SK-N-SH treated with all-trans-retinoic acid at 6 μM for 48 hours (cell line): Measurements from ENCODE around the gene LSMEM2.
"Not testable (repeated sequence)": the region's sequence is repeated elsewhere in the genome, so short reads cannot be mapped to it uniquely, and the experiment has no call there.

Experiments used
- ATAC-seq: fragments of 200-7000 bp; cut with Tn5 transposase; 3 replicates; pipeline ENCODE4 v1.9.1; 2020; ENCODE audit warnings: mild to moderate bottlenecking, moderate library complexity
- ARNTL ChIP-seq: fragments of 450-650 bp; formaldehyde crosslinking; IDR thresholded peaks from 2 replicates; pipeline ENCODE4 v1.5.0; 2020; ENCODE audit warnings: low read depth, mild to moderate bottlenecking, moderate library complexity, borderline replicate concordance
- BACH2 ChIP-seq: fragments of 250-450 bp; sonication (Bioruptor Pico); IDR thresholded peaks from 2 replicates; pipeline ENCODE4 v1.9.0; 2021; ENCODE audit warnings: mild to moderate bottlenecking, borderline replicate concordance
- CSDC2 ChIP-seq: fragments of 250-450 bp; sonication (Bioruptor Pico); IDR thresholded peaks from 2 replicates; pipeline ENCODE4 v1.5.0; 2020; ENCODE audit warnings: mild to moderate bottlenecking, moderate library complexity
- ESRRG ChIP-seq: fragments of 250-450 bp; sonication (Bioruptor Pico); IDR thresholded peaks from 2 replicates; pipeline ENCODE4 v1.6.1; 2021; ENCODE audit warnings: mild to moderate bottlenecking
- GLIS3 ChIP-seq: fragments of 250-450 bp; sonication (Bioruptor Pico); IDR thresholded peaks from 2 replicates; pipeline ENCODE4 v1.5.0; 2020; ENCODE audit warnings: mild to moderate bottlenecking, moderate library complexity
- ISL1 ChIP-seq: fragments of 250-450 bp; sonication (Bioruptor Pico); IDR thresholded peaks from 2 replicates; pipeline ENCODE4 v2.1.2; 2022; ENCODE audit warnings: mild to moderate bottlenecking, moderate library complexity
- OSR1 ChIP-seq: fragments of 250-450 bp; sonication (Bioruptor Pico); IDR thresholded peaks from 2 replicates; pipeline ENCODE4 v1.8.0; 2022; ENCODE audit warnings: moderate library complexity, mild to moderate bottlenecking, inconsistent platforms
- PPARA ChIP-seq: fragments of 250-450 bp; sonication (Bioruptor Pico); IDR thresholded peaks from 2 replicates; pipeline ENCODE4 v1.5.0; 2020; ENCODE audit warnings: mild to moderate bottlenecking, borderline replicate concordance
- SNAI2 ChIP-seq: fragments of 250-450 bp; sonication (Bioruptor Pico); IDR thresholded peaks from 2 replicates; pipeline ENCODE4 v1.5.0; 2020; ENCODE audit warnings: mild to moderate bottlenecking, moderate library complexity
- TCF4 ChIP-seq: fragments of 250-450 bp; sonication (Bioruptor Pico); IDR thresholded peaks from 2 replicates; pipeline ENCODE4 v1.8.0; 2021; ENCODE audit warnings: mild to moderate bottlenecking, moderate library complexity, borderline replicate concordance
- TOX ChIP-seq: fragments of 250-450 bp; sonication (Bioruptor Pico); IDR thresholded peaks from 2 replicates; pipeline ENCODE4 v1.8.0; 2021; ENCODE audit warnings: mild to moderate bottlenecking, moderate library complexity, borderline replicate concordance
- ZC3H10 ChIP-seq: fragments of 250-450 bp; sonication (Bioruptor Pico); IDR thresholded peaks from 2 replicates; pipeline ENCODE4 v1.5.1; 2021; ENCODE audit warnings: mild to moderate bottlenecking, moderate library complexity
- ZFP3 ChIP-seq: fragments of 250-450 bp; sonication (Bioruptor Pico); IDR thresholded peaks from 2 replicates; pipeline ENCODE4 v1.5.0; 2020; ENCODE audit warnings: mild to moderate bottlenecking, moderate library complexity
- ZFP30 ChIP-seq: fragments of 450-650 bp; formaldehyde crosslinking; IDR thresholded peaks from 2 replicates; pipeline ENCODE4 v1.5.0; 2022; ENCODE audit warnings: mild to moderate bottlenecking, moderate library complexity
- ZNF565 ChIP-seq: fragments of 450-650 bp; formaldehyde crosslinking; conservative IDR thresholded peaks from 2 replicates; pipeline ENCODE4 v1.5.0; 2020; ENCODE audit warnings: low read depth, mild to moderate bottlenecking, moderate library complexity
- ZNF70 ChIP-seq: fragments of 450-650 bp; formaldehyde crosslinking; IDR thresholded peaks from 2 replicates; pipeline ENCODE4 v1.5.0; 2020; ENCODE audit warnings: mild to moderate bottlenecking, moderate library complexity
- ZNF8 ChIP-seq: fragments of 450-650 bp; formaldehyde crosslinking; IDR thresholded peaks from 2 replicates; pipeline ENCODE4 v1.5.0; 2020; ENCODE audit warnings: mild to moderate bottlenecking, moderate library complexity
- TF ChIP-seq, protein P1 (sequence below): fragments of 250-450 bp; sonication (Bioruptor Pico); IDR thresholded peaks from 2 replicates; pipeline ENCODE4 v1.8.0; 2020; ENCODE audit warnings: mild to moderate bottlenecking, moderate library complexity, borderline replicate concordance
- TF ChIP-seq, protein P2 (sequence below): fragments of 250-450 bp; sonication (Bioruptor Pico); IDR thresholded peaks from 2 replicates; pipeline ENCODE4 v1.8.0; 2021; ENCODE audit warnings: low read depth, mild to moderate bottlenecking, moderate library complexity, borderline replicate concordance
- TF ChIP-seq, protein P3 (sequence below): fragments of 250-450 bp; sonication (Bioruptor Pico); IDR thresholded peaks from 2 replicates; pipeline ENCODE4 v1.5.0; 2020; ENCODE audit warnings: mild to moderate bottlenecking, moderate library complexity
- TF ChIP-seq, protein P4 (sequence below): fragments of 250-450 bp; sonication (Bioruptor Pico); IDR thresholded peaks from 2 replicates; pipeline ENCODE4 v1.5.1; 2020; ENCODE audit warnings: low read depth, mild to moderate bottlenecking, moderate library complexity

LSMEM2 gene

DNA sequence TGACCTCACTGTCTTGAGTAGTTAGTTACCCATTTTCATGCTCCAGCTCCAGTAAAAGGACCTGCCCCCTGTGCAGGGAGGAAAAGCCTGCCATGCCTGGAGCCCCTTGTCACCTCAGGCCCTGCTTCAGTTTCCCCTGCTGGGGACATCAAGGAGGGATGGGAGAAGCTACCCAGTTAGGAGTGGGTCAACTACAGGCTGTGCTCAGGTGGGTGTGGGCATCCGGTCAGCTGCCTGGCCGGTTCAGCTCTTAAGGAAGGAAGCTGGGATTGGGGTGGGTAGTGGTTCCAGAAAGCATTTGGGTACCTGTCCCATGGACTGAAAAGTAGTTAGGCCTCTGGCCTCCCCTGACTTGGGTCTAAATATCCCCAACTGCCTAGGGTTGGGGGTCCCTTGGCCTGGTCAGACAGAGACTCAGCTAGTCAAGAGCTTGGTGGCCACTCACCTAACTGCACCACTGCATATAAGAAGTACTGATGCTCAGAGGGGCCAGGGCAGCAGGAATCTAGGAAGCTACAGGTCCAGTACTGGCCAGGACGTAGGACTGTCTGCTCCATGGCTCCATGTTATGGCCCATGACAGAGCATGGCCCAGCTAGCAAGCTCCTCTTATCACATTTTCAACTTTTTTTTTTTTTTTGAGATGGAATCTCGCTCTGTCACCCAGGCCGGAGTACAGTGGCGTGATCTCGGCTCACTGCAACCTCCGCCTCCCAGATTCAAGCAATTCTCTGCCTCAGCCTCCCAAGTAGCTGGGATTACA is 549 bp downstream of the LSMEM2 start:
- TF ChIP-seq SNAI2 (CRISPR knock-in tag) (no peak), ZNF565 (CRISPR knock-in tag) (no peak), ZFP3 (CRISPR knock-in tag) (no peak), OSR1 (no peak), ARNTL (CRISPR knock-in tag) (no peak), TOX (CRISPR knock-in tag) (no peak), ZC3H10 (CRISPR knock-in tag) (no peak), ESRRG (CRISPR knock-in tag) (no peak), BACH2 (CRISPR knock-in tag) (no peak), PPARA (CRISPR knock-in tag) (no peak), CSDC2 (no peak), ZNF8 (no peak), GLIS3 (CRISPR knock-in tag) (no peak), TCF4 (CRISPR knock-in tag) (no peak), ZFP30 (CRISPR knock-in tag) (no peak)
- TF ChIP-seq, protein P1, sequence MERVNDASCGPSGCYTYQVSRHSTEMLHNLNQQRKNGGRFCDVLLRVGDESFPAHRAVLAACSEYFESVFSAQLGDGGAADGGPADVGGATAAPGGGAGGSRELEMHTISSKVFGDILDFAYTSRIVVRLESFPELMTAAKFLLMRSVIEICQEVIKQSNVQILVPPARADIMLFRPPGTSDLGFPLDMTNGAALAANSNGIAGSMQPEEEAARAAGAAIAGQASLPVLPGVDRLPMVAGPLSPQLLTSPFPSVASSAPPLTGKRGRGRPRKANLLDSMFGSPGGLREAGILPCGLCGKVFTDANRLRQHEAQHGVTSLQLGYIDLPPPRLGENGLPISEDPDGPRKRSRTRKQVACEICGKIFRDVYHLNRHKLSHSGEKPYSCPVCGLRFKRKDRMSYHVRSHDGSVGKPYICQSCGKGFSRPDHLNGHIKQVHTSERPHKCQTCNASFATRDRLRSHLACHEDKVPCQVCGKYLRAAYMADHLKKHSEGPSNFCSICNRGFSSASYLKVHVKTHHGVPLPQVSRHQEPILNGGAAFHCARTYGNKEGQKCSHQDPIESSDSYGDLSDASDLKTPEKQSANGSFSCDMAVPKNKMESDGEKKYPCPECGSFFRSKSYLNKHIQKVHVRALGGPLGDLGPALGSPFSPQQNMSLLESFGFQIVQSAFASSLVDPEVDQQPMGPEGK (CRISPR knock-in tag), result no peak
- TF ChIP-seq, protein P2, sequence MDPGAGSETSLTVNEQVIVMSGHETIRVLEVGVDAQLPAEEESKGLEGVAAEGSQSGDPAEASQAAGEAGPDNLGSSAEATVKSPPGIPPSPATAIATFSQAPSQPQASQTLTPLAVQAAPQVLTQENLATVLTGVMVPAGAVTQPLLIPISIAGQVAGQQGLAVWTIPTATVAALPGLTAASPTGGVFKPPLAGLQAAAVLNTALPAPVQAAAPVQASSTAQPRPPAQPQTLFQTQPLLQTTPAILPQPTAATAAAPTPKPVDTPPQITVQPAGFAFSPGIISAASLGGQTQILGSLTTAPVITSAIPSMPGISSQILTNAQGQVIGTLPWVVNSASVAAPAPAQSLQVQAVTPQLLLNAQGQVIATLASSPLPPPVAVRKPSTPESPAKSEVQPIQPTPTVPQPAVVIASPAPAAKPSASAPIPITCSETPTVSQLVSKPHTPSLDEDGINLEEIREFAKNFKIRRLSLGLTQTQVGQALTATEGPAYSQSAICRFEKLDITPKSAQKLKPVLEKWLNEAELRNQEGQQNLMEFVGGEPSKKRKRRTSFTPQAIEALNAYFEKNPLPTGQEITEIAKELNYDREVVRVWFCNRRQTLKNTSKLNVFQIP (CRISPR knock-in tag), result no peak
- TF ChIP-seq, protein P3, sequence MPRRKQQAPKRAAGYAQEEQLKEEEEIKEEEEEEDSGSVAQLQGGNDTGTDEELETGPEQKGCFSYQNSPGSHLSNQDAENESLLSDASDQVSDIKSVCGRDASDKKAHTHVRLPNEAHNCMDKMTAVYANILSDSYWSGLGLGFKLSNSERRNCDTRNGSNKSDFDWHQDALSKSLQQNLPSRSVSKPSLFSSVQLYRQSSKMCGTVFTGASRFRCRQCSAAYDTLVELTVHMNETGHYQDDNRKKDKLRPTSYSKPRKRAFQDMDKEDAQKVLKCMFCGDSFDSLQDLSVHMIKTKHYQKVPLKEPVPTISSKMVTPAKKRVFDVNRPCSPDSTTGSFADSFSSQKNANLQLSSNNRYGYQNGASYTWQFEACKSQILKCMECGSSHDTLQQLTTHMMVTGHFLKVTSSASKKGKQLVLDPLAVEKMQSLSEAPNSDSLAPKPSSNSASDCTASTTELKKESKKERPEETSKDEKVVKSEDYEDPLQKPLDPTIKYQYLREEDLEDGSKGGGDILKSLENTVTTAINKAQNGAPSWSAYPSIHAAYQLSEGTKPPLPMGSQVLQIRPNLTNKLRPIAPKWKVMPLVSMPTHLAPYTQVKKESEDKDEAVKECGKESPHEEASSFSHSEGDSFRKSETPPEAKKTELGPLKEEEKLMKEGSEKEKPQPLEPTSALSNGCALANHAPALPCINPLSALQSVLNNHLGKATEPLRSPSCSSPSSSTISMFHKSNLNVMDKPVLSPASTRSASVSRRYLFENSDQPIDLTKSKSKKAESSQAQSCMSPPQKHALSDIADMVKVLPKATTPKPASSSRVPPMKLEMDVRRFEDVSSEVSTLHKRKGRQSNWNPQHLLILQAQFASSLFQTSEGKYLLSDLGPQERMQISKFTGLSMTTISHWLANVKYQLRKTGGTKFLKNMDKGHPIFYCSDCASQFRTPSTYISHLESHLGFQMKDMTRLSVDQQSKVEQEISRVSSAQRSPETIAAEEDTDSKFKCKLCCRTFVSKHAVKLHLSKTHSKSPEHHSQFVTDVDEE, result no peak
- no peak for ATAC-seq

DNA sequence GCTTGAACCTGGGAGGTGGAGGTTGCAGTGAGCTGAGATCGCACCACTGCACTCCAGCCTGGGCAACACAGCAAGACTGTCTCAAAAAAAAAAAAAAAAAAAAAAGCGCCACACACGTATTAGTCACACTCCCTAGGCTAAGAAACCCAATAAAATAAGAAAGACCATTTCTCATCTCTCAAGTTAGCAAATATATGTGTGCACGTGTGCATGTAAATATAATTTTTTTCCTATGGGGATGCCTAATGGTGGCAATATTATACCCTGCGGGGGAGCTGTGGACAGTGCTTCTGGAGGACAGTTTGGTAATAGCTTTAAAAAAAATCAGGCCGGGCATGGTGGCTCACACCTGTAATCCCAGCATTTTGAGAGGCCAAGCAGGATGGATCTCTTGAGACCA is 5.2 kb downstream of the LSMEM2 start:
- ATAC-seq, result not testable (repeated sequence)

DNA sequence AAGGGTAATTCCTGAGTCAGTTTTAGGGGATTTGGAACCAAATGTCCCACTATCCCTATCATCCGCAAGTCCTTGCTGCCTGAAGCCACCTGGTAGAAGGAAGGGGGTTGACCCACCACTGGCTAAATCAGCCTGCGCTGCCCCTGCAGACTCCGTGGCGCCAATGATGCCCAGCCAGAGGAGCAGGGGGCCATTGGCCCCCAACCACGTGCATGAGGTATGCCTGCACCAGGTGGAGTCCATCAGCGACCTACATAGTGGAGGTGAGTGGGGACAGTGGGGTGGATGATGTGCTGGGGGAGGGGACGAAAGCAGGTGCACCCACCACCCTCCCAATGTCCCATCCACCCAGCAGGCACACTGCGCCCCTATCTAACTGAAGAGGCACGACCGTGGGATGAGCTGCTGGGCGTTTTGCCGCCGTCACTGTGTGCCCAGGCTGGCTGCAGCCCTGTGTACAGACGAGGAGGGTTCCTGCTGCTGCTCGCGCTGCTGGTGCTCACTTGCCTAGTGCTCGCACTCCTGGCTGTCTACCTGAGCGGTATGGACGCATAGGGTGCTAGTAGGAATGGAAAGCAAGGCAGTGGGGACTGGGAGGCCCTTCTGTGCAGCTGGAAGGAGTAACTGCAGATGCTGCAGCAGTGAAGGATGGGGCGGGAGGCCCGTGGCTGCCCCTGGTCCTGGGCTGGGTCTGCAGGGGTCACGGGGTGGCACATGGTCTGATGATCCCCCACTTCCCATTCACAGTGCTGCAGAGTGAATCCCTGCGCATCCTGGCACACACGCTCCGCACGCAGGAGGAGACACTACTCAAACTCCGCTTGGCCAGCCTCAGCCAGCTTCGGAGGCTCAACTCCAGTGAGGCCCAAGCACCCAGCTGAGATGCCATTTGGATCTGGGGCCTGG is 7.7 kb downstream of the LSMEM2 start:
- ATAC-seq, result no peak
- TF ChIP-seq GLIS3 (CRISPR knock-in tag) (no peak), ZC3H10 (CRISPR knock-in tag) (no peak), TCF4 (CRISPR knock-in tag) (no peak), ARNTL (CRISPR knock-in tag) (no peak), ZFP30 (CRISPR knock-in tag) (no peak), ZNF70 (CRISPR knock-in tag) (no peak), ISL1 (CRISPR knock-in tag) (no peak), PPARA (CRISPR knock-in tag) (no peak), OSR1 (no peak), SNAI2 (CRISPR knock-in tag) (no peak), CSDC2 (no peak)
- TF ChIP-seq, protein P1 (CRISPR knock-in tag), result no peak
- TF ChIP-seq, protein P4, sequence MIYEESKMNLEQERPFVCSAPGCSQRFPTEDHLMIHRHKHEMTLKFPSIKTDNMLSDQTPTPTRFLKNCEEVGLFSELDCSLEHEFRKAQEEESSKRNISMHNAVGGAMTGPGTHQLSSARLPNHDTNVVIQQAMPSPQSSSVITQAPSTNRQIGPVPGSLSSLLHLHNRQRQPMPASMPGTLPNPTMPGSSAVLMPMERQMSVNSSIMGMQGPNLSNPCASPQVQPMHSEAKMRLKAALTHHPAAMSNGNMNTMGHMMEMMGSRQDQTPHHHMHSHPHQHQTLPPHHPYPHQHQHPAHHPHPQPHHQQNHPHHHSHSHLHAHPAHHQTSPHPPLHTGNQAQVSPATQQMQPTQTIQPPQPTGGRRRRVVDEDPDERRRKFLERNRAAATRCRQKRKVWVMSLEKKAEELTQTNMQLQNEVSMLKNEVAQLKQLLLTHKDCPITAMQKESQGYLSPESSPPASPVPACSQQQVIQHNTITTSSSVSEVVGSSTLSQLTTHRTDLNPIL (CRISPR knock-in tag), result no peak
